ENCODE data around the gene WWC1.
"Not testable (repeated sequence)": the region's sequence is repeated elsewhere in the genome, so short reads cannot be mapped to it uniquely, and the experiment has no call there.

WWC1 gene

DNA sequence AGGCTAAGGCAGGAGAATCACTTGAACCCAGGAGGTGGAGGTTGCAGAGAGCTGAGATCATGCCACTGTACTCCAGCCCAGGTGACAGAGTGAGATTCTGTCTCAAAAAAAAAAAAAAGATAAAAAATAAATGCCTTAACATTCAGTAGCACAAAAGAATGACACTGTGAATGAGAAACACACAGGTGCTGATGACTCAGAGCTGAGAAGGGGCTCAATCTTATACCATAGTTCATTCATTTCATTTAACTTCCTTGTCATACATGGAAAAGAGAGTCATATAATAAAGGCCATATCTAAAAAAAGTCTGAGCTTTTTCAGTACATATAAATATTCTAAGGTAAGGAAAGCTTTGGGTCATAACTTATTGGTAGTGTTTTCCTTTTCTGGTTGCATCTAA is 40.6 kb downstream of the WWC1 start:
- DNase-seq (ENCODE audit: low read depth in 2 of 2), result no peak

DNA sequence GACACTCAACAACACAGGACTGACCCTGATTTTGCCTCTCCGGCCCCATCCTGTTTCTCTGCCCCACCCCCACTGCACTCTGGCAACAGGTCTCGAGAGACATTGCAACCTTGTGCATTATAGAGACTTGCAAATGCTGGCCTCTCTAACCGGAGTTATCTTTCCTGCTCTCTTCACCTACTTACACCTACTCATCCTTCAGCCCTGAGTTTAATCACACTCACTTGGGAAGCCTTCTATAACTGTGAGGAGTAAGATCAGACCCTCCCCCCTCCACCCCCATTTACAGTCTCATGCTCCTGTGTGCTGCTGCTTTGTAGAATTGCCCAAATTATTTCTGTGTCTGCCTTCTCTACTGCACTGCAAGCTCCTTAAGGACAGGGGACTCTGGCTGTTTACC is 42.8 kb downstream of the WWC1 start:
- DNase-seq (ENCODE audit: low read depth in 2 of 2), result no peak

DNA sequence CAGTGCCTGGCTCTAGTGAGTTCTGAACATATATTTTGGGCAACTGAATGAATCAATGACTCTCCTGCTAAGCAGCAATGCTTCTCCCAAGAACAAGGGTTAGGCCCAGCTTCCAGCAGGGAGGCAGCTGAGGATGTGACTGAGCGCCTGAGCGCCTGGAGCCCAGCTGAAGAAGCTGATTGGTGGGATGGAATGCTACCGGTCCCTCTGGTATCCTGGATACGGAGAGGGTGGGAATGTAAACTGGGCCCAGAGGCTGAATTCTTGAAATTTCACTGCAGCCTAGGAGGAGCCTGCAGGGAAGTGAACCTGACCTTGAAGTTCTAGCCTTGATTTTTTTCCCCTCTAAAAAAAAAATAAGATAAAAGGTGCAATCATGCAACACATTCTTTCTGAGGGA is 43.2 kb downstream of the WWC1 start:
- no peak for DNase-seq (ENCODE audit: low read depth in 2 of 2)

DNA sequence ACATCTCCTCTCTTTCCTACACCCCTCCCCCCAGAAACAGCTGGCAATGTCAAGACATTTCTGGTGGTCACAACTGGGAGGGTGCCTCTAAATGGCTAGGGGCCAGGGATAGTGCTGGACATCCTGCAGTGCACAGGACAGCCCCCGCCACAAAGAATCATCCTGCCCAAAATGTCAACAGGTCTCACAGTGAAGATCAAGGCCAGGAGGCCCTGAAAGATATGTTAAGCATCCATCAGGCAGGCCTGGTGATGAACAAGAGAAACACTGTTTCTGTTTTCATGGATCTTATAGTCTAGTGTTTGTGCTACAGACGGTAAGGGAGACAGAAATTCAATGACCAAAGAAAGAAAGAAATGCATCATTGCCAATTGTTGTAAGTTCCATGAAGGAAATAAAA is 45.9 kb downstream of the WWC1 start:
- DNase-seq (ENCODE audit: low read depth in 2 of 2), result no peak

DNA sequence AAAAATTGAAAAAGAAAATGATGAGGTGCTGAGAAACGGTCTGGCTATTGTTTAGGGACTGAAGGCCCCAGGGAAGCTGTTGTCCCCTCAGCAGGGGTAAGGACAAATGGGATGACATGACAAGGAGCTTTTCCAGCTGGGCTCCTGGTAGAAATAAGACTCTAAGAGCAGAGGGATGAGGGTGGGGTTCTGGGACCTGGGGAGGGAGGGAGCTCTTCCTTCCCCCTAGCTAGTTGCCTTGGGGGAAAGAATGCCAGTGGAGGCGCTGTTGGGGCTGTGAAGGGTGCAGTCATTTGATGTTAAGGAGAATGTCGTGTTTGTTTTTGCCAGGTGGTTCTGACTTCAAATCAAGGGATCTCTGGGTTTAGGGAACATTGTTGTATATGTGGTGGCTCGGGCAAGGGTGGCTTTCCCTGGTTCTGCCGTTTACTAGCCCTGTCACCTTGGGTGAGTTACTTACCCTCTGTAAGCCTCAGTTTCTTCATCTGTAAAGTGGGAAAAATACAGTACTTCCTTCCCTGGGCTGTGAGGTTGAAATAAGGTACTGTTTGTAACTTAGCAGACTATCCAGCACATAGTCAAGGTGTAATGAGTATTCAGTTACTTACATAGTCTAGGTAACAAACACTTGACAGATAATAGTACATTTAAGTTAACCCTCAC is 47.8 kb downstream of the WWC1 start:
- DNase-seq (ENCODE audit: low read depth in 2 of 2), result no peak

DNA sequence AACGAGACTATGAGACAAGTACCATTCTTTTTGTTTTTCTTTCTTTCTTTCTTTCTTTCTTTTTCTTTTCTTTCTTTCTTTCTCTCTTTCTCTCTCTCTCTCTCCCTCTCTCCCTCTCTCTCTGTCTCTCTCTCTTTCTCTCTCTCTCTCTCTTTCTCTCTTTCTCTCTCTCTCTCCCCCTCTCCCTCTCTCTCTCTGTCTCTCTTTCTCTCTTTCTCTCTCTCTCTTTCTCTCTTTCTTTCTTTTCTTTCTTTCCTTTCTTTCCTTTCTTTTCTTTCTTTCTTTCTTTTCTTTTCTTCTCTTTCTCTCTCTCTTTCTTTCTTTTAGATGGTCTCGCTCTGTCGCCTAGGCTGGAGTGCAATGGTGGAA is 48.3 kb downstream of the WWC1 start:
- not testable (repeated sequence) for DNase-seq (ENCODE audit: low read depth in 2 of 2)

DNA sequence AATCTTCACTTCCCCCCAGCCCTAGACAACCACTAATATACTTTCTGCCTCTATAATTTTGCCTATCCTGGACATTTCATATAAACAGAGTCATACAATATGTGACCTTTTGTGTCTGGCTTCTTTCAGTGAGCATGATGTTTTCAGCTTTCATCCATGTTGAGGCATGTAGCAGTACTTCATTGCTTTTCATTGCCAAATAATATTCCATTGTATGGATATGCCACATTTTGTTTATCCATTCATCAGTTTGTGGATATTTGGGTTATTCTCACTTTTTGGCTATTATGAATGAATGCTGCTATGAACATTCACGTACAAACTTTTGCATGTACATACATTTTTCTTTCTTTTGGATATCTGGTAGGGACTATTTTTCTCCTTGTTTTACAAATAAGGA is 49.0 kb downstream of the WWC1 start:
- DNase-seq (ENCODE audit: low read depth in 2 of 2), result no peak

DNA sequence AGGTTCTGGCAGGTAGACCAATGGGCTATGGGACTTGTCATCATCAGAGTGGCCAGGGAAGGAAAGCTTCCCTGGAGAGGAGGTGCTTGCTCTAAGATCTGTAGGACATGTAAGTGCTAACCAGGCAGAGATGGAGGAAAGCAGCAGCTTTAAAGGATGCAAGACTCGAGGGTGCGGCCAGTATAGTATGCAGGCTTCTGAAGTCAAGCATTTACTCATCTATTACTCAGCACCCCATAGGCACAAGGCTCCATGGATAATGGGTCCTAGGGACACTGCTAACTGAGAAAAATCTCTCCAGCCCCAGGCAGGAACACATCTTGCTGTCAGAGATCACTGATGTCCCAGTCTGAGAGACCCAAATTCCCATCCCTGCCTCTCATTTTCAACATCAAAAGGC is 49.7 kb downstream of the WWC1 start:
- DNase-seq (ENCODE audit: low read depth in 2 of 2), result no peak

DNA sequence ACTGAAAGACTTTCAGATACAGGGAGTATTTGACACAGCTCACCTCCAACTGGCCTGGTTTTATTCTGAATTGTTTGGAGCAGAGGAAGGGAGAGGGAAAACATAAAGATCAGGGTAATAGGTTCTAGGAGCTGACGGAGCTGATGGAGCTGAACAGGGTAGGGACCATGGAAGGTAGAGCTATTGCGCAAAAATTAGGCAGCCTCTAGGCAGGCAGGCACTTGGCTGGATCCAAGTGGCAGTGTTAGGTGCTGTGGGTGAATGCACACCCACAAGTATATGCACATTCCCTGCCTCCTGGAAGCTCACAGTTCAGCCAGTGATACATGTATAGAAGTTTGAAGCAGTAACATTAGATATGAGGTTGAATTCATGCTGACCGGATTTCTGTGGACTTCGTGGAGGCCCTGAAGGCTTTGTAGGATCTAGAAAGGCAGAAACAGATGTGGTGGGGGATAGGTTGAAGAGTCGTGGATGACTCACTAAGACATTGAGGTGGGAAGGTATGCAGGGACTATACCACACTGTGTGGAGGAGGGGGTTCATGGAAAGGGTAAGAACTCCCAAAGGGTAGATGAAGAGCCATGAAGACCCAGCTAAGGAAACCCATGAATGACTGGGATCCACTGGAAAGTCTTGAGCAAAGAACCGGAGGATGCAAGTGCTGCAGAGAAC is 50.8 kb downstream of the WWC1 start:
- DNase-seq (ENCODE audit: low read depth in 2 of 2), result no peak

DNA sequence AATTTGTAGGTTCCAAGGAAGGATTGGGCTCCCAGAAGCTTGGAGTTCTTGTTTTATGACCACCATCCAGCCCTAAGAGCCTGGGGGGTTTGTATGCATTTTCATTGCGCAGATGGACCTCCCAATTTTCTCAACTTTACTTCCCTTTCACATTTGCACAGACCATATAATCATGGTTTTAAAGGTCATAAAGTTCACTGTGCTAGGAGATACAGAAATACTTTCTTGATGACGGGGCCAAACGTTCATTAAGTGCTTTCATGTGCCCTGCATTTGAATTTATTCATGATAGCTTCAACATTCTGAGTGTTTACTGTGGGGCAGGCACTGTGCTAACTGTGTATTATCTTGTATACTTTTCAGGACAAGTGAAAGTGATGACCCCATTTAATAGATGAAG is 51.5 kb downstream of the WWC1 start:
- no peak for DNase-seq (ENCODE audit: low read depth in 2 of 2)

DNA sequence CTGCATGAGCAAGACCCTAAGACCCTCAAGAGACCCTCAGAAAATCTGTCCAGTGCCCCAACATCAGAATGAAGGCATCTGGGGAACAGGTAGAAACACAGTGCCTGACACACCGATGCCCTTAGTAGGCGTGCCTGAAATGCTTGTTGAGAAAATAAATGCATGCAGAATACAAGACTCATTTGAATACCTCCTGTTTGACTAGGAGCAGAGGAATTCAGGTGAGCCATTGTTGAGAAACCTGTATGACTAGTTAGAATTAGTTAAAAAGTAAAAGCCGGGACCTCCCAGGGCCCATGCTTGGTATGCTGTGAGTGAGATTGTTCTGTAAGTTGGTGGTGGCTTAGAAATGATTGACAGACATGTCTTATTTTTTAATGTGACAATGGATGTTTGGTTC is 55.0 kb downstream of the WWC1 start:
- DNase-seq (ENCODE audit: low read depth in 2 of 2), result no peak

DNA sequence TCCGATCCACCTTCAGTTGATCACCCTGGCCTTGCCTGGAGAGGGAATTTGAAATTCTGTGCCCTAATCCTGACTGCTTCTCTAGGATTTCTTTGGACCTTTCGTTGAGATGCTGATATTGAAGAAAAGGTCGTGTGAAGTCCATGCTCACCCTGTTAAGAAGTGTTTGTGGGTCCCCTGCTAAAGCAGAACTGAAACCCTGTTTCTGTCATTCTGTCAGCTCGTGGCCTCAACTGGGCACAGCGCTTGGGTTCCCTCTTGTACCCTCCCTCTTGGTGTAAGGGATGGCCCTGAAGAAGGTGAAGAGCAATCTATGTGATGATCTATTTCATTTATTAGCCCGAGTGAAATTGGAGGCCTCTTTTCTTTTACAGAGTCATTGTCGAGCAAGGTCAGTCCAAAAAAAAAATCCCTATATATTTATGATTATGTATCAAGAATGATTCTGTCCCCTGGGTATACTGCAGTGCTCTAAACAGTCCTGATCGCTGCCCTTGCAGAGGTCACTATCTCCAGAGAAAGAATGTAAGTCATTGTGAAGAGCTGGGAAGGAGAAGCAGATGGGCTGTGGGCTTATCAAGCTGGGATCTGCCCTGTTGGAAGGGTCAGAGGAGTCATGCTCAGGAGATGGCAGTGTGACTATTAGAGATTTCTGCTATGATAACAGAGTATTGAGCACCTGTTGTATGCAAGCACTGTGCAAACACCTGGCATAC is 56.1 kb downstream of the WWC1 start:
- no peak for DNase-seq (ENCODE audit: low read depth in 2 of 2)

DNA sequence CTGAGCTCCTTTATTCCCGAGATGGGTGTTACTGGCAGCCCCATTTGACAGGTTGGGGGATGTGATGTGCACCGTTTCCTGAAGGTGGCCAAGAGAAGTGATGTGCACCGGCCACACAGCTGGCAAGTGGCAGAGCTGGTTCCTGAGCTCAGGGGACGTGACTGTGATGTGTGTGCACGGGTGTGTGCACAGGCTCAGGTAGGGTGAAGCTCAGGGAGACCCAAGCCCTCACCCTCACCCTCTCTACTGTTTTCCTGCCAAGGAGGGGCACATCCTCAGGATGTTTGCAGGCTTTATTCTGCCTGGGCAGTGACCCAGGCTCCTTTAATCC is 56.6 kb downstream of the WWC1 start:
- no peak for DNase-seq (ENCODE audit: low read depth in 2 of 2)

DNA sequence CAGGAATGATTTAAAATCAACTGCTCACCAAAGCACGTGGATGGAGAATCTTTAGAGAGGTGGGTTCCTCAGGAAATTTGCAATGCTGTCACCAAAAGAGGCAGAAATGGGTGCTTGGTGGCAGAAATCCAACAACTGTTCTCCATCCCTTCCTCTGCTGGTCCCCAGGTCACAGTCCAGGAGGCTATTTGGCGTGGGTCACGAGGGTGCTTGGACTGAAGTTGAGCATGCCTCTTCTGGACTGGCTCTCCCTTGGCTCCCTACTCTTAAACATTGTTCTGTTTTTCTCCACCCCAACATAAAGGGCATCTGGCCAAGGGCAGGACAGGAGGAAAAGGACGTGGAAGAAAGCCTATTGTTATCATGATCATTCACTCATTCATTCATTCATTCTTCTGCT is 58.9 kb downstream of the WWC1 start:
- DNase-seq (ENCODE audit: low read depth in 2 of 2), result no peak

DNA sequence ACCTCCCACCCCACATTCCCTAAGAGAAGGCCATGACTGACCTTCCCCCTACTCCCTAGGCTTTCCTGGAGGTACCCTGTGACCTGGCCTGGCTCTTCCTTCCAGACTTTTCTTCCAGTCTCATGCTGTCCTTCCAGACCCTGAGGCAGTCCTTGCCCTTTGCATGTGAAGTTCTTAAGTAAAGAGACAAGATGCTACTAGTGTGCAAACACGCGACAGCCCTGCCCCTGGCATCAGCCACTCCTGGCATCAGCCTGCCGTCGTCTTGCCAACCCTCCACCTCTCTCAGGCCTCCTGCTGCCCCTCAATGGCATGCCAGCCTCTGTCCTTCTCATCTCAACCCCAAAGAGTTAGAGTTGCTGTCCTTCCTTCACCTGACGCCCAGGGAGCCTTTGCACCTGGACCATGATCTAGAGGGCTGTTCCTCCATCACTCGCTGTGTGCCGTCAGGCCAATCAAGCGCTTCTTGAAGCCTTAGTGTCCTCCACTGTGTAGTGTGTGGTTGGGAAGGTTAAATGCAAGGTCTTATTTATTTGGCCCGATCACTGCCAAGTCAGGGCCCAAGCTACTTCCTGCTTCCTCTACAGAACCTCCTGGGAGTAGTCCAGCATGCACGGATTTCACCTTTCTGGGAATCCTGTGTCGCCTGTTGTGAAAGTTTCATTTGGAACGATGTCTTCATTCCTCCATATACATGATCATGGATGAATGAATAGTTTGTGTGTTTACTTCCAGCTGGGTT is 61.9 kb downstream of the WWC1 start:
- no peak for DNase-seq (ENCODE audit: low read depth in 2 of 2)

DNA sequence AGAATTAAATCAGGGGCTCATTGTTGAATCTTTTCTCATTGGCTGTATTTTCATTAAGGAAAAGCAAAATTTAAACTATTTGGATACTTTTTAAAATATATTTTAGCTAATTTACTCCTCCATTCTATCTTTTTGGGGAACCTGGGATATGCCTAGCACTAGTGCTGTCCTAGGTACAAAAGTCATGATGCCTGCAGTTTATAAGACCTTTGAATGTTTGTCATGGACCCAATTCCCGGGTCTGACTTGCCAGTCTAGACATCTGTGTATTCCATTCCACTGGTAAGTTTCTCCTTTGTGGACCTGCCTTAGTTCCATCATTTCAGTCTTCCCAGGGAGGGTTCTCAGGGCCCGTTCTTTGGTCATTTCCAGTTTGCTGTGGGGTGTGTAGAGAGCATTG is 63.0 kb downstream of the WWC1 start:
- DNase-seq (ENCODE audit: low read depth in 2 of 2), result no peak

DNA sequence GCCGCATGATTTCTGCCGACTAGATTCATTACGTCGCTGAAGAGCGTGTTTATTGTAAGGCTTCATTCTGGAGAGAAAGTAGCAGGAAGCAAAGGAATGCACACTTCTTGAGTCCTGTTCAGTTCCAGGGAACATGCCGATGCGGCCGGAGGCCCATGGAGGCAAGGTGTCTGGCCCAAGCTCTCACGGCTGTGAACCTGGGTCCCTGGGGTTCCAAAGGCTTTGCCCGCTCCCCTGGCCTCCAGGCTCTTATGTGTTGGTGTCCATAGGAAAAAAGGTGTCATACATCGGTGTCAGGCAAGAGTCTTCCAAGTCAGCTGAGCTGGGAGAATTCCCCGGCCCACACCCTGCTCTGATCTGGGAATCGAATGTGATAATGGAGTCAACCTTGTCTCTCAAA is 64.7 kb downstream of the WWC1 start:
- no peak for DNase-seq (ENCODE audit: low read depth in 2 of 2)

DNA sequence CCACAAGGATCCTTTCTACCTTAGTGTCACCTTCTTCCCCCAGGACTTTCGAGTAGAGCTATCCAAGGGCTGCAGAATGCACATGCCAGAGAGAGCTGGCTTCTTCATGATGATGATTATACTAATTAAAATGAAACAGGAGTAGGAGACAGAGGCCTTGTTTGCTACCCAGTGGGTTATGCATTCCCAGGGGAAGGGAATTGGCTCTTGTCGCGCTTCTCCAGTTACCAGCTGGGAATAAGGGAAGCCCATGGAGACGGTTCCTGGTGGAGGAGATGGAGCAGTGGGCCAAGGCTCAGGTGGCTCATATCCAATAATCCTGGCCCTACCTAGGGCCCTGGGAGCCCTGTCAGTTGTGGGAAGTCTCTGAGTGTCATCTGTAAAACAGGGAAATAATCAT is 65.1 kb downstream of the WWC1 start:
- no peak for DNase-seq (ENCODE audit: low read depth in 2 of 2)

DNA sequence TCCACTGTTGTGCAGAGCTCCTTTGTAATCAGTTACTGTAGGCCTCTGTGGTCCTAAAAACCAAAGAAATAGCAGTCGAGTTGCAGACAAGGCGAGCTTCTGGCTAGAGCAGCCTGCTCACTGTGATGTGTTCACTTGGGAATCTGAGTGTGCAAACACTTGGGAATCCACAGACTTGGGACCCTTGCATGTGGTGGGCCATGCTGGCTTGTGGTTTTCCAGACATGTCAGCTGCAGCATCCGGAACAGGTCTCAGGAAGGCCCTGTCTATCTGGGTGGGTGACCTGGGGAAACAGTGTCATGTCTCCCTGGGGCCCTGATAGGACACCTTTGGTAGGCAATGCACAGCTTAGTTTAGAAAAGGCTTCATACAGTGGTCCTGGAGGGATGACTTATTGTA is 66.4 kb downstream of the WWC1 start:
- DNase-seq (ENCODE audit: low read depth in 2 of 2), result no peak

DNA sequence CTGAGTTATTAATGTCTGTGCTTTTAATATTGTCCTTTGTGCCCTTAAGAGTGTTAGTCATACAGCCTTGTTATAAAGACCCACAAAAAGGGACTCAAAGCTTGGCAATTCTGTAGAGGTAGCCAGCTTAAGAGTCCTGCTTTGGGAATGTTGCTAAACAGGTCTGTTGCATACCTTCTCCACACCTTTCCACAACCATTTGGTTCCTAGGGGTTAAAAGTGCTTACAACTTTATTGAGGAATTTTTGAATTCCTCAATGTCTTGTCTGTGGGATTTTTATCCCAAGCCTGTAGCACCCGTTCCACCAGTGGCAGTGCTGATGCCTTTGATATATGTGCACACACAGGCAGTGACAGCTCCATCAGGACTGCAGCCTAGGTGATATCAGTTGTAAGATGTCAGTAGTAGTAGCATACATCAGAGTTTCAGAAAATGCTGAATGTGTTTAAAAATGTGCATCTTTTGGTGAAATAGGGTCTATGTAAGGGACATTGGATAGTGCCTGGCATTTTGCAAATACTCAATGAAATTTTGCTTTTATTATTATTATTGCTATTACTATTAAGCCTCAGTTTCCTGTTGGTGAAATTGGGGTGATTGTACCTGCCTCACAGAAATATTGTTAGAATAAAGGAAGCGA is 68.5 kb downstream of the WWC1 start:
- no peak for DNase-seq (ENCODE audit: low read depth in 2 of 2)

DNA sequence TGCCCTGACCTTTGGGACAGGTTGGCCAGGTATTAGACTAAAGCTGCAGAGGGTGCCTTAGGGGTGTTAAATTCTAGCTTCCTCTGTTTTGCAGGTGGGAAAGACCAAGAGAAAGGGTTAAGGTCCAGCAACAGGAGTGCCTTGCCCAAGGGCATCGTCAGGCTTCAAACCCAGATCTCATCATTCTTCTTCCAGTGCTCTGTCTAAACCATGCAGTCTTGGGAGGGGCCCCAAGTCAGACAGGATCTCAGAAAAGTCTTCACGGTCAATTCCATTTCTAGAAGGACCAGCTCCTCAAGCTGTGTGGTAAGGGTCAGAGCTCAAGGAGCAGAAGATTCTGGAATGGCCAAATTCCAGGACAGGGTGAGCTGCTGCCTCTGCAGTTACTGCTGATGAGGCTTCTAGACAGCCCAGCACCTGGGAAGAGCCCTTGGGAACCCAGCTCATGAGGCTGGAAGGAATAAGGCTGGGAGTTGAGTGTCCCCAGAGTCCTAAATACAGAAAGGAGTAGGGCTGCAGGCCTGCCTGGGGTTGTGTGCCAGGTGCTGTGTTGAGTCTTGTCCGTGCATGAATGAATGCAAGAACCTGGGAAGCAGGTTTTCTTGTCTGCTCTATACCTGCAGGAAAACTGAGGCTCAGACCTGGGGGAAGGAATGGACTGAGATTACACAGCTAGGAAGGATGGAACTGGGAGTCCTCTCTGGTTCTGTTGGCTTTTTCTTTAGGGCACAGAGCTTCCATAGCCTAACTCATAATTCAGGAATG is 69.3 kb downstream of the WWC1 start:
- no peak for DNase-seq (ENCODE audit: low read depth in 2 of 2)
